ENCODE measurements around the gene F2R.
"Not testable (repeated sequence)": the region's sequence is repeated elsewhere in the genome, so short reads cannot be mapped to it uniquely, and the experiment has no call there.

F2R gene

GRCh38 chr5:76715736-76716455, at the start of gene F2R:
Gene F2R, plus strand, starts transcription at chr5:76716126. Its CDS starts 182 bp downstream, at chr5:76716308.
- no peaks in the 10 kb centered on the region for H3K9me3 ChIP-seq (ENCODE audit: control insufficient read depth, insufficient read depth, low read depth, low read length)
- H3K27ac ChIP-seq (ENCODE audit: low read depth, low read length) = peak within 1 kb of the TSS; percentile 72; the same call in 1 of the 2 replicates
- peaks cover 20% of the 10 kb centered on the region for H3K27me3 ChIP-seq (ENCODE audit: control insufficient read depth, insufficient read depth, low read length)
- no peaks in the 10 kb centered on the region for H3K36me3 ChIP-seq (ENCODE audit: control insufficient read depth, insufficient read depth, low read length)
- peaks cover 6% of the 10 kb centered on the region for H3K4me1 ChIP-seq (ENCODE audit: control insufficient read depth, insufficient read depth, low read length)
- peak within 1 kb of the TSS; percentile 86 for H3K9ac ChIP-seq (ENCODE audit: low read length)
- peak within 1 kb of the TSS; percentile 97 for H3K4me3 ChIP-seq (ENCODE audit: low read depth, low read length)

GRCh38 chr5:76667495-76667894, 48.4 kb upstream of the F2R start:
- no peak overlapping the region for H3K4me3 ChIP-seq (ENCODE audit: low read depth, low read length)
- no peak overlapping the region for H3K9ac ChIP-seq (ENCODE audit: low read length)
- H3K27ac ChIP-seq (ENCODE audit: low read depth, low read length) = no peak overlapping the region
- no peaks in the 10 kb centered on the region; the same call in 1 of the 2 replicates for H3K4me1 ChIP-seq (ENCODE audit: control insufficient read depth, insufficient read depth, low read length)
- H3K9me3 ChIP-seq (ENCODE audit: control insufficient read depth, insufficient read depth, low read depth, low read length) = no peaks in the 10 kb centered on the region
- no peaks in the 10 kb centered on the region for H3K27me3 ChIP-seq (ENCODE audit: control insufficient read depth, insufficient read depth, low read length)
- peaks cover 20% of the 10 kb centered on the region for H3K36me3 ChIP-seq (ENCODE audit: control insufficient read depth, insufficient read depth, low read length)

- no peak overlapping the region for H3K27ac ChIP-seq (ENCODE audit: low read depth, low read length)
- H3K9ac ChIP-seq (ENCODE audit: low read length) = no peak overlapping the region
- peaks cover 23% of the 10 kb centered on the region for H3K36me3 ChIP-seq (ENCODE audit: control insufficient read depth, insufficient read depth, low read length)
- no peaks in the 10 kb centered on the region for H3K27me3 ChIP-seq (ENCODE audit: control insufficient read depth, insufficient read depth, low read length)
- H3K4me3 ChIP-seq (ENCODE audit: low read depth, low read length) = no peak overlapping the region
- H3K9me3 ChIP-seq (ENCODE audit: control insufficient read depth, insufficient read depth, low read depth, low read length) = no peaks in the 10 kb centered on the region
- no peaks in the 10 kb centered on the region for H3K4me1 ChIP-seq (ENCODE audit: control insufficient read depth, insufficient read depth, low read length)
Measured at GRCh38 chr5:76669245-76669644, 46.7 kb upstream of the F2R start.

GRCh38 chr5:76670508-76670907, 45.4 kb upstream of the F2R start:
- H3K27me3 ChIP-seq (ENCODE audit: control insufficient read depth, insufficient read depth, low read length) = no peaks in the 10 kb centered on the region
- no peak overlapping the region for H3K9ac ChIP-seq (ENCODE audit: low read length)
- no peaks in the 10 kb centered on the region for H3K9me3 ChIP-seq (ENCODE audit: control insufficient read depth, insufficient read depth, low read depth, low read length)
- no peaks in the 10 kb centered on the region for H3K4me1 ChIP-seq (ENCODE audit: control insufficient read depth, insufficient read depth, low read length)
- H3K36me3 ChIP-seq (ENCODE audit: control insufficient read depth, insufficient read depth, low read length) = peaks cover 34% of the 10 kb centered on the region
- H3K27ac ChIP-seq (ENCODE audit: low read depth, low read length) = no peak overlapping the region
- H3K4me3 ChIP-seq (ENCODE audit: low read depth, low read length) = no peak overlapping the region

- Histone ChIP-seq H3K4me1 (ENCODE audit: control insufficient read depth, insufficient read depth, low read length) (no peaks in the 10 kb centered on the region), H3K9me3 (ENCODE audit: control insufficient read depth, insufficient read depth, low read depth, low read length) (no peaks in the 10 kb centered on the region), H3K36me3 (ENCODE audit: control insufficient read depth, insufficient read depth, low read length) (peaks cover 37% of the 10 kb centered on the region), H3K27ac (ENCODE audit: low read depth, low read length) (no peak overlapping the region), H3K27me3 (ENCODE audit: control insufficient read depth, insufficient read depth, low read length) (no peaks in the 10 kb centered on the region), H3K9ac (ENCODE audit: low read length) (no peak overlapping the region), H3K4me3 (ENCODE audit: low read depth, low read length) (no peak overlapping the region)
Measured at GRCh38 chr5:76672242-76672641, 43.7 kb upstream of the F2R start.

- H3K9ac ChIP-seq (ENCODE audit: low read length) = no peak overlapping the region
- peaks cover 39% of the 10 kb centered on the region for H3K36me3 ChIP-seq (ENCODE audit: control insufficient read depth, insufficient read depth, low read length)
- H3K9me3 ChIP-seq (ENCODE audit: control insufficient read depth, insufficient read depth, low read depth, low read length) = no peaks in the 10 kb centered on the region
- no peak overlapping the region for H3K27ac ChIP-seq (ENCODE audit: low read depth, low read length)
- H3K4me1 ChIP-seq (ENCODE audit: control insufficient read depth, insufficient read depth, low read length) = no peaks in the 10 kb centered on the region
- no peak overlapping the region for H3K4me3 ChIP-seq (ENCODE audit: low read depth, low read length)
- no peaks in the 10 kb centered on the region for H3K27me3 ChIP-seq (ENCODE audit: control insufficient read depth, insufficient read depth, low read length)
Measured at GRCh38 chr5:76673125-76673524, 42.8 kb upstream of the F2R start.

- H3K27ac ChIP-seq (ENCODE audit: low read depth, low read length) = no peak overlapping the region
Measured at GRCh38 chr5:76674330-76675066, 41.4 kb upstream of the F2R start.

GRCh38 chr5:76675364-76675763, 40.6 kb upstream of the F2R start:
- Histone ChIP-seq H3K9me3 (ENCODE audit: control insufficient read depth, insufficient read depth, low read depth, low read length) (no peaks in the 10 kb centered on the region), H3K27ac (ENCODE audit: low read depth, low read length) (no peak overlapping the region), H3K4me3 (ENCODE audit: low read depth, low read length) (no peak overlapping the region), H3K4me1 (ENCODE audit: control insufficient read depth, insufficient read depth, low read length) (no peaks in the 10 kb centered on the region), H3K27me3 (ENCODE audit: control insufficient read depth, insufficient read depth, low read length) (no peaks in the 10 kb centered on the region), H3K9ac (ENCODE audit: low read length) (no peak overlapping the region), H3K36me3 (ENCODE audit: control insufficient read depth, insufficient read depth, low read length) (peaks cover 34% of the 10 kb centered on the region)

More at GRCh38 chr5:76674330-76675066, 41.4 kb upstream of the F2R start:
- no peaks in the 10 kb centered on the region for H3K9me3 ChIP-seq (ENCODE audit: control insufficient read depth, insufficient read depth, low read depth, low read length)
- no peaks in the 10 kb centered on the region for H3K4me1 ChIP-seq (ENCODE audit: control insufficient read depth, insufficient read depth, low read length)
- H3K4me3 ChIP-seq (ENCODE audit: low read depth, low read length) = no peak overlapping the region
- H3K36me3 ChIP-seq (ENCODE audit: control insufficient read depth, insufficient read depth, low read length) = peaks cover 36% of the 10 kb centered on the region
- H3K9ac ChIP-seq (ENCODE audit: low read length) = no peak overlapping the region
- no peaks in the 10 kb centered on the region for H3K27me3 ChIP-seq (ENCODE audit: control insufficient read depth, insufficient read depth, low read length)

GRCh38 chr5:76677849-76678472, 38.0 kb upstream of the F2R start:
- H3K27me3 ChIP-seq (ENCODE audit: control insufficient read depth, insufficient read depth, low read length) = no peaks in the 10 kb centered on the region
- no peaks in the 10 kb centered on the region for H3K9me3 ChIP-seq (ENCODE audit: control insufficient read depth, insufficient read depth, low read depth, low read length)
- no peak overlapping the region for H3K4me3 ChIP-seq (ENCODE audit: low read depth, low read length)
- H3K4me1 ChIP-seq (ENCODE audit: control insufficient read depth, insufficient read depth, low read length) = no peaks in the 10 kb centered on the region
- H3K9ac ChIP-seq (ENCODE audit: low read length) = no peak overlapping the region
- H3K36me3 ChIP-seq (ENCODE audit: control insufficient read depth, insufficient read depth, low read length) = peaks cover 22% of the 10 kb centered on the region
- H3K27ac ChIP-seq (ENCODE audit: low read depth, low read length) = no peak overlapping the region

- no peaks in the 10 kb centered on the region for H3K27me3 ChIP-seq (ENCODE audit: control insufficient read depth, insufficient read depth, low read length)
- H3K4me3 ChIP-seq (ENCODE audit: low read depth, low read length) = no peak overlapping the region
- no peak overlapping the region for H3K27ac ChIP-seq (ENCODE audit: low read depth, low read length)
- H3K36me3 ChIP-seq (ENCODE audit: control insufficient read depth, insufficient read depth, low read length) = peaks cover 26% of the 10 kb centered on the region
- no peak overlapping the region for H3K9ac ChIP-seq (ENCODE audit: low read length)
- H3K9me3 ChIP-seq (ENCODE audit: control insufficient read depth, insufficient read depth, low read depth, low read length) = no peaks in the 10 kb centered on the region
- H3K4me1 ChIP-seq (ENCODE audit: control insufficient read depth, insufficient read depth, low read length) = no peaks in the 10 kb centered on the region
Measured at GRCh38 chr5:76679231-76679630, 36.7 kb upstream of the F2R start.

GRCh38 chr5:76680826-76681225, 35.1 kb upstream of the F2R start:
- H3K4me1 ChIP-seq (ENCODE audit: control insufficient read depth, insufficient read depth, low read length); H3K9ac ChIP-seq (ENCODE audit: low read length); H3K4me3 ChIP-seq (ENCODE audit: low read depth, low read length); H3K9me3 ChIP-seq (ENCODE audit: control insufficient read depth, insufficient read depth, low read depth, low read length); H3K27me3 ChIP-seq (ENCODE audit: control insufficient read depth, insufficient read depth, low read length); H3K27ac ChIP-seq (ENCODE audit: low read depth, low read length): not testable (repeated sequence)
- H3K36me3 ChIP-seq (ENCODE audit: control insufficient read depth, insufficient read depth, low read length) = peaks cover 20% of the 10 kb centered on the region

All from HUES6 (cell line).